ENCODE measurements around the gene DUSP16. TPM values are rescaled to one million over a fixed set of nuclear protein-coding genes. Genes with fewer than 3 reads are reported as not detected.
A peak's percentile ranks its signal among the peaks of the same experiment; 100 is the strongest.

Gene DUSP16
- total and polyA plus RNA-seq, 4 donors = 17.7 to 23.2 (median 20.5) TPM

DNA sequence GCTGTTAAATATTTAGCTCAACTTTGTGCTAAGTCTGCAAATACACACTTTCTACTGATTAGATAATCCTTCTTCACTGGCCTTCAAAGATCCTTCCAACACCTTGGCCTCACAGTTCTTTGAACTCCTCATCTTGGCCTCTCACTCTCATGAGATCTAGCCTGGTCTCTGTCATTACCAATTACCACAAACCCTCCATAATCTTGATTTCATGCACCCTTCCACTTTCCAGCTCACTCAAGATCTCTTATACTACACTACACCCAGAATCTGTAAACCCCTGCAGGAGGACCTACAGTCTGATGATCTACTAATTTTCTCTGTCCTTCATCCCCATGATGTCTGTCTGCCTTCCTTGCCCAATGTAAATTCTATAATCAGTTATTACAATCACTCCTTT lies 71.1 kb downstream of the DUSP16 start:
- H3K27ac ChIP-seq (ENCODE audit: low read depth, low read length) = no peak overlapping the region
- H3K4me3 ChIP-seq (ENCODE audit: low read depth, low read length) = no peak overlapping the region
- no peaks in the 10 kb centered on the region for H3K9me3 ChIP-seq (ENCODE audit: control insufficient read depth, insufficient read depth, low read length)
- no peak for DNase-seq (ENCODE audit: low read depth in 4 of 6, low spot score in 6 of 6)
- no peaks in the 10 kb centered on the region for H3K4me1 ChIP-seq (ENCODE audit: control insufficient read depth, insufficient read depth, low read length)
- no peaks in the 10 kb centered on the region for H3K36me3 ChIP-seq (ENCODE audit: control insufficient read depth, insufficient read depth, low read length)
- no peaks in the 10 kb centered on the region for H3K27me3 ChIP-seq (ENCODE audit: control insufficient read depth, insufficient read depth, low read length)

DNA sequence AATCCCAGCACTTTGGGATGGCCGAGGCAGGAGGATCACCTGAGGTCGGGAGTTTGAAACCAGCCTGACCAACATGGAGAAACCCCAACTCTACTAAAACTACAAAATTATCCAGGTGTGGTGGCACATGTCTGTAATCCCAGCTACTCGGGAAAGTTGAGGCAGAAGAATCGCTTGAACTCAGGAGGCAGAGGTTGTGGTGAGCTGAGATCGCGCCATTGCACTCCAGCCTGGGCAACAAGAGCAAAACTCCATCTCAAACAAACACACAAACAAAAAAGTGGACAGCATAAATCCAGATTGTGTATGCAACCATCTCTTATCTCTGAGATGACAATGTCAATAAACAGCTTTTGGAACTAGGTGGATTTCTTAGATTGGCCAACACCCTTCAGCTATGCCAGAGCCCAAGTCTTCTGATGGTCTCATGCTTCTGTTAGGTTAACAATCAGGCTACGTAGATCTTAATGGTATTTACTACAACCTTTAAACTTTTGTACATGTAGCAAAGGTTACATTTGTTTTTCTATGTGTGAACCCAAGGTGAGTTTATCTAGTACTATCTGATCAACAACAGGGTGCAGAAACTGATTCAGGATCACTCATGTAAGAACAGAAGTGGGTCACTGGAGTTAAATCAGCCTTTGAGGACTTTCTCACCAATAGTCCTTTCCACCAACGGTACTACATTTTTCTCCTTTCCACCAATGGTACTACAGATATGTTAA lies 73.7 kb downstream of the DUSP16 start:
- WGBS (ENCODE audit: insufficient coverage) = 80% methylated on average over 1 of the region's 8 CpGs
- H3K27ac ChIP-seq (ENCODE audit: low read depth, low read length) = no peak overlapping the region
- no peaks in the 10 kb centered on the region for H3K27me3 ChIP-seq (ENCODE audit: control insufficient read depth, insufficient read depth, low read length)
- no peak for DNase-seq (ENCODE audit: low read depth in 4 of 6, low spot score in 6 of 6)
- H3K4me1 ChIP-seq (ENCODE audit: control insufficient read depth, insufficient read depth, low read length) = no peaks in the 10 kb centered on the region
- no peaks in the 10 kb centered on the region for H3K9me3 ChIP-seq (ENCODE audit: control insufficient read depth, insufficient read depth, low read length)
- no peak overlapping the region for H3K4me3 ChIP-seq (ENCODE audit: low read depth, low read length)
- peaks cover 8% of the 10 kb centered on the region for H3K36me3 ChIP-seq (ENCODE audit: control insufficient read depth, insufficient read depth, low read length)

DNA sequence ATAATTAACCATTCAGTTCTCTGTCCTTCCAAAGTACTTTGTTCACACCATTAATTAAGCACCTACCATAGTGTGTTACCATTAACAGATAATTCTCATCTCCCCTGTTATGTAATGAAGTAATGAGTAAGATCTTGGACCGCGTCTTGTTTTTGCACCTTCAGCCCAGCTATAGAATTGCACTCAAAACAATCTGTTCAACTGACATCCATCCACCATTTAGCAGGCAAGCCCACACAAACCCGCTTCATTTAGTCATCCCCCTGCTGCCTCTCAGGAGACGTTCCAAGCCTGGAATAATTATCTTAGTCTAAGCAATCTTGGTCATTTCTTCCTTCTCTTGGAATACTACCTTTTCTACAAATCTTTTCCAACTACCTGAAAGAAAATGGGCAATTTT lies 74.4 kb downstream of the DUSP16 start:
- Histone ChIP-seq H3K4me3 (ENCODE audit: low read depth, low read length) (no peak overlapping the region), H3K9me3 (ENCODE audit: control insufficient read depth, insufficient read depth, low read length) (no peaks in the 10 kb centered on the region), H3K27ac (ENCODE audit: low read depth, low read length) (no peak overlapping the region), H3K36me3 (ENCODE audit: control insufficient read depth, insufficient read depth, low read length) (peaks cover 8% of the 10 kb centered on the region), H3K27me3 (ENCODE audit: control insufficient read depth, insufficient read depth, low read length) (no peaks in the 10 kb centered on the region), H3K4me1 (ENCODE audit: control insufficient read depth, insufficient read depth, low read length) (no peaks in the 10 kb centered on the region)
- DNase-seq (ENCODE audit: low read depth in 4 of 6, low spot score in 6 of 6) = peak in 1 of 6 donors; percentile 37
- WGBS (ENCODE audit: insufficient coverage) = 70% methylated on average over 2 of the region's 4 CpGs

DNA sequence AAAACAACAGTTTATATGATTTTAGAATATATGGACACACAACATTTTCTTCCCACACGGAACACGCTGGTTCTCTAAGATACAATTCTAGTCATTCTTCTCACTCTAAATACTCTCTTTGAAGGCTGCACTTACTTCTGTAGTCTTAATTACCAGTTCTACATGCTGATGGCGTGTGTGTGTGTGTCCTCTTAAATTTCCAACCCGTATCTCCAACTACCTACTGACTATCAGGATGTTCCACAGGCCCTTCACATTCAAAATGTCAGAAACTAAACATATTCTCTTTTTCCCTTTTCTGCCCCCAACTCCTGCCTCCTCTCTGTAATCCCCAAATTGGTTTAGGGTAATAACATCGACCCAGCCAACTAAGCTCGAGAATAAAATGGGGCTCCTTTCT lies 75.2 kb downstream of the DUSP16 start:
- no peak overlapping the region for H3K27ac ChIP-seq (ENCODE audit: low read depth, low read length)

DNA sequence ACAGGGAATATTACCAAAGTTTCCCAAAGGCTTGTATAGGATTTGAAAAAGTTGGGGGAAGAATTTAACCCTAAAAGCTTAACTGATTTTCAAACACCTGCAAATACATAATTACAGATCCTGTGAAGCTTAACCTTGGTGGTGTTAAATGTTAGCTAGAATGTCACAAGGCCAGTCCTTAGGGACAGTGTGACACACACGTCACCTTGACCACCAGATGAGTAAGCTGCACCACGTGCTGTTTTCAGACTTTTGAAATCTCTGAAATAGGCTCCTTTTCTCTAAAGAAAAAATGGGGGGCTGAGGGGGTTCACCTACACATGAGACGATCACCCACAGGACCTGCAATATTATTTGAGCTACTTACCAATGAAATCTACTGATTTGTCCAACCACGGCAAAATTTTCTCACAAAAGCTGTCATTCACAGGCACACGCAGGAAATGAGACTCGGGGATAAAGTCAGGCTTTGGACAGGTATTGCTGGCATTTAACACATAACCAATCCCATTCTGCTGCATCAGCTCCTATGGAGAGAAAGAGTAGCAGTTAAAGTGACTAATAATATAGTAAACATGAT lies 75.9 kb downstream of the DUSP16 start:
- DNase-seq (ENCODE audit: low read depth in 4 of 6, low spot score in 6 of 6) = no peak
- Histone ChIP-seq H3K4me3 (ENCODE audit: low read depth, low read length) (no peak overlapping the region), H3K9me3 (ENCODE audit: control insufficient read depth, insufficient read depth, low read length) (no peaks in the 10 kb centered on the region), H3K4me1 (ENCODE audit: control insufficient read depth, insufficient read depth, low read length) (no peaks in the 10 kb centered on the region), H3K36me3 (ENCODE audit: control insufficient read depth, insufficient read depth, low read length) (peaks cover 8% of the 10 kb centered on the region), H3K27ac (ENCODE audit: low read depth, low read length) (no peak overlapping the region), H3K27me3 (ENCODE audit: control insufficient read depth, insufficient read depth, low read length) (no peaks in the 10 kb centered on the region)
- WGBS (ENCODE audit: insufficient coverage) = 94% methylated on average over 3 of the region's 6 CpGs

More for the DNA sequence above, 75.2 kb downstream of the DUSP16 start:
- 95% methylated on average over 4 of the region's 6 CpGs for WGBS (ENCODE audit: insufficient coverage)
- Histone ChIP-seq H3K4me1 (ENCODE audit: control insufficient read depth, insufficient read depth, low read length) (no peaks in the 10 kb centered on the region), H3K36me3 (ENCODE audit: control insufficient read depth, insufficient read depth, low read length) (peaks cover 8% of the 10 kb centered on the region), H3K27me3 (ENCODE audit: control insufficient read depth, insufficient read depth, low read length) (no peaks in the 10 kb centered on the region), H3K4me3 (ENCODE audit: low read depth, low read length) (no peak overlapping the region), H3K9me3 (ENCODE audit: control insufficient read depth, insufficient read depth, low read length) (no peaks in the 10 kb centered on the region)
- no peak for DNase-seq (ENCODE audit: low read depth in 4 of 6, low spot score in 6 of 6)

DNA sequence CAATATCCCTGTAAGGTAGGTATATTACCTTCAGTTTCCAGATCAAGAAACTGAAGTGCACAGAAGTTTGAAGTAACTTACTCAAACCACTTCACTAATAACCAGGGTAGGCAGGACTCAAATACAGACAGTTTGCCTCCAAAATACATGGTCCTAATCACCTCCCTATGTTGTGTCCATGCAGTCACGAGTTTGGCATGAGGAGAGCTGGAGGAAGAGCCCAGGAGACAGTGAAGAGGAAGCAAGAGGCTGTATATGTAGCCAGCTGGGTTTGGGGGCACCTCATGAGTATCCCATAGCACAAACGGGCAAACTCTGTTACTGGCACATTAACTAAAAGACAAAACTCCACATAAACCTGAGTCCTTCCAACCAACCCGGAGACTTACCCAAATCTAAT lies 79.2 kb downstream of the DUSP16 start:
- H3K36me3 ChIP-seq (ENCODE audit: control insufficient read depth, insufficient read depth, low read length) = peaks cover 8% of the 10 kb centered on the region

DNA sequence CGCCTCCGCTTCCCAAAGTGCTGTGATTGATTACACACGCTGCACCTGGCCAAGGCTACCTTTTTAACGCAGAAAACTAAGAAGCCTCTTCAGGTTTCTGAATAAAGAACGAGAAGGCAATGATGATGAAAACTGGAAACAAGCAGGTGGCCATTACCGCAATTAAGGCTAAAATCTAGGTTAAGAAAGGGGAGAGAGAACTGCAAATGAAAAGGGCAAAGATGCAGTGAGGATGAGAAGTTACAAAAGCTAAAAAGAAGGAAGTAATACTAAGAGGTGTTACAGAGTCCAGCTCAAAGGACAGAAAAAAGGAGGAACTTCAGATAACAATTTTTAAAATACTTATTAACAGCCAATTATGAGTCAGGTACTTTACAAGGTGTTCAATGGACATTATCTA lies 79.7 kb downstream of the DUSP16 start:
- DNase-seq (ENCODE audit: low read depth in 4 of 6, low spot score in 6 of 6) = no peak
- Histone ChIP-seq H3K9me3 (ENCODE audit: control insufficient read depth, insufficient read depth, low read length) (no peaks in the 10 kb centered on the region), H3K27me3 (ENCODE audit: control insufficient read depth, insufficient read depth, low read length) (no peaks in the 10 kb centered on the region), H3K27ac (ENCODE audit: low read depth, low read length) (no peak overlapping the region), H3K4me1 (ENCODE audit: control insufficient read depth, insufficient read depth, low read length) (no peaks in the 10 kb centered on the region), H3K4me3 (ENCODE audit: low read depth, low read length) (no peak overlapping the region), H3K36me3 (ENCODE audit: control insufficient read depth, insufficient read depth, low read length) (peaks cover 8% of the 10 kb centered on the region)
- WGBS (ENCODE audit: insufficient coverage) = 77% methylated on average over 6 of the region's 6 CpGs

More for the DNA sequence above, 79.2 kb downstream of the DUSP16 start:
- H3K4me3 ChIP-seq (ENCODE audit: low read depth, low read length) = no peak overlapping the region
- H3K27ac ChIP-seq (ENCODE audit: low read depth, low read length) = no peak overlapping the region
- H3K27me3 ChIP-seq (ENCODE audit: control insufficient read depth, insufficient read depth, low read length) = no peaks in the 10 kb centered on the region
- no peaks in the 10 kb centered on the region for H3K4me1 ChIP-seq (ENCODE audit: control insufficient read depth, insufficient read depth, low read length)
- no peak for DNase-seq (ENCODE audit: low read depth in 4 of 6, low spot score in 6 of 6)
- H3K9me3 ChIP-seq (ENCODE audit: control insufficient read depth, insufficient read depth, low read length) = no peaks in the 10 kb centered on the region
- WGBS (ENCODE audit: insufficient coverage) = no CpG with 5 or more reads among the region's 3 CpGs

DNA sequence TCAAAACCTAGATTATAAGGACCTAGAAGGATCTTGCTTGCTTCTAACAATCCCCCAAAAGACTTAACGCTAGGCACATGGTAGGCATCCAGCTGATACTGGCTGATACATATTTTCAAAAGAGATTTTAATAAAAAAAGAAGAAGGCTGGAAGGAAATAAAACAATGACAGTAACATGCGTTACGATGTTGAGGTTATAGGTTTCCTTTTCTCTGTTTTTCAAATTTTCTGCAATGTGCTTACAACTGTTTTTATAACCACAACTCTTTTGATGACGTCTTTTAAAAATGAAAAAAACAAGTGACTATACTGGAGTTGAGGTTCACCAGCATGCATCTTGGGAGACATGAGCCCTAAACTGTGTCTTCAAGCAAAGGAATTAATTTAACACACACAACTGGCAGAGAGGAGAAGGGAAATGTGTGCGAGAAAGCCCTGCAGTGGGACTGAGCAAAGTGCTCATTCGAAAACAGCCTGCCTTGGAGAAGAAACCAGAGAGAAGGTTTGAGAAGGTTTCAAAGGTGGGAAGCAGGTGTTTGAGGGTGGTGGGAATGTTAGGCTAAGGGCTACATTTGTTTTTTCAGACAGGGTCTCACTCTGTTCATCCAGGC lies 80.4 kb downstream of the DUSP16 start:
- WGBS (ENCODE audit: insufficient coverage) = 100% methylated on average over 2 of the region's 6 CpGs
- DNase-seq (ENCODE audit: low read depth in 4 of 6, low spot score in 6 of 6) = no peak
- Histone ChIP-seq H3K27me3 (ENCODE audit: control insufficient read depth, insufficient read depth, low read length) (no peaks in the 10 kb centered on the region), H3K27ac (ENCODE audit: low read depth, low read length) (no peak overlapping the region), H3K9me3 (ENCODE audit: control insufficient read depth, insufficient read depth, low read length) (no peaks in the 10 kb centered on the region), H3K4me3 (ENCODE audit: low read depth, low read length) (no peak overlapping the region), H3K4me1 (ENCODE audit: control insufficient read depth, insufficient read depth, low read length) (peaks cover 5% of the 10 kb centered on the region), H3K36me3 (ENCODE audit: control insufficient read depth, insufficient read depth, low read length) (peaks cover 13% of the 10 kb centered on the region)

DNA sequence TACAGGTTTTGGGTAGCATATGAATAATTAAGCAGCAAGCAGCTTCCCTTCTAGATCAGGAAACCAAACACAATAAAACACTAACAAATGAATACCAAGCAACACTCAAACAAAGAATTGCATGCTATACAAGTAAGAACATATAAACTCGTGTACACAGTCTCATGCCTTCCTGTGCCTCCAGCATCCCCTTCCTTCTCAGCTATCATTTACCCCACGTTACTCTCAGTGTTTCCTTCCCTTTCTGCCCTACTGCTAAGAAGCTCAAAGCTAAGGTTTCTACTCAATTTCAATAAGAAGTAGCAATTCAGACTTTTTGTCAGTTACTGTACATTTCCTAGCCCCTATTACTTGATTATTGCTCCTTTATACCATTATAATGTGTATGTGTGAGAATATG lies 81.0 kb downstream of the DUSP16 start:
- Histone ChIP-seq H3K27ac (ENCODE audit: low read depth, low read length) (no peak overlapping the region), H3K9me3 (ENCODE audit: control insufficient read depth, insufficient read depth, low read length) (no peaks in the 10 kb centered on the region), H3K27me3 (ENCODE audit: control insufficient read depth, insufficient read depth, low read length) (no peaks in the 10 kb centered on the region), H3K36me3 (ENCODE audit: control insufficient read depth, insufficient read depth, low read length) (peaks cover 20% of the 10 kb centered on the region), H3K4me3 (ENCODE audit: low read depth, low read length) (no peak overlapping the region), H3K4me1 (ENCODE audit: control insufficient read depth, insufficient read depth, low read length) (peaks cover 11% of the 10 kb centered on the region)
- WGBS (ENCODE audit: insufficient coverage) = 80% methylated on average over 2 of the region's 2 CpGs
- no peak for DNase-seq (ENCODE audit: low read depth in 4 of 6, low spot score in 6 of 6)

DNA sequence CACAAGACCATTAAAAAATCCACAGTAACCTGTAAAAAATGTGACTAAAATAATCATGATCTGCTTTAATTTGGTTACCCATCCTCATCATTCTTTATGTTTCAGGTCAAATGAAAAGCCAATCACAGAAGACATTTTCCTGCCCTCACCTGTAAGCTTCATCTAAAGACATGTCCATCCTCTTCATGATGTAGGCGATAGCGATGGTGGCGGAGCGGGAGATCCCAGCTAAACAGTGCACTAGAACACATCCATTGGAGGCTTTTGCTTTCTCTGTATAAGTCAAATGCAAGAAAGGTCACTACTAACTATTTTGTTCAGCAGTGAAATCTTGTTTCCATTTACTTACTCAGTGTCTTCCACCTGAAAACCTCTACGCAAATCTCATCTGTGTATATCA lies 82.6 kb downstream of the DUSP16 start:
- no peaks in the 10 kb centered on the region for H3K9me3 ChIP-seq (ENCODE audit: control insufficient read depth, insufficient read depth, low read length)

More for the DNA sequence above, 82.6 kb downstream of the DUSP16 start:
- H3K4me3 ChIP-seq (ENCODE audit: low read depth, low read length) = no peak overlapping the region
- peaks cover 14% of the 10 kb centered on the region for H3K4me1 ChIP-seq (ENCODE audit: control insufficient read depth, insufficient read depth, low read length)
- WGBS (ENCODE audit: insufficient coverage) = no CpG with 5 or more reads among the region's 5 CpGs
- peaks cover 18% of the 10 kb centered on the region for H3K36me3 ChIP-seq (ENCODE audit: control insufficient read depth, insufficient read depth, low read length)
- no peak for DNase-seq (ENCODE audit: low read depth in 4 of 6, low spot score in 6 of 6)
- H3K27ac ChIP-seq (ENCODE audit: low read depth, low read length) = no peak overlapping the region
- no peaks in the 10 kb centered on the region for H3K27me3 ChIP-seq (ENCODE audit: control insufficient read depth, insufficient read depth, low read length)
